T-helper 2 cell treated with Interferon-gamma antibody and Interleukin-4, amounts not matched to agents 100 ng/mL and 5 ng/mL, for 36 hours (primary cell): Measurements from ENCODE around the gene CCDC89. TPM values are rescaled to one million over a fixed set of nuclear protein-coding genes. Genes with fewer than 3 reads are reported as not detected.
"Not testable (repeated sequence)": the region's sequence is repeated elsewhere in the genome, so short reads cannot be mapped to it uniquely, and the experiment has no call there.

ENCODE experiments used
- intact Hi-C: fragments of 100-400 bp; cut with micrococcal nuclease; formaldehyde crosslinking; loops from one replicate; pipeline ENCODE4 v1.15.1; 2023
- total RNA-seq: library from RNA; stranded (reverse); gene quantifications from 2 replicates; pipeline ENCODE4 v1.2.3, GENCODE V29; 2022

Gene CCDC89
- total RNA-seq, 1 donor from 2014 or later, result 0.43 TPM

- intact Hi-C loops, result not testable (repeated sequence)
These were observed 31.7 kb downstream of the CCDC89 start for GRCh38 chr11:85654343-85654742.

- intact Hi-C loops, result loop anchor here (1.0 kb wide), 1 partner anchor 9 kb away; no protein-coding TSS in a partner anchor
These were observed 33.1 kb downstream of the CCDC89 start for GRCh38 chr11:85652786-85653447.

GRCh38 chr11:85651118-85651517, 34.9 kb downstream of the CCDC89 start:
- intact Hi-C loops, result no loop called here

GRCh38 chr11:85647604-85648299, 38.2 kb downstream of the CCDC89 start, which contains the start of gene TMEM126A:
TSS of gene TMEM126A (plus strand) at chr11:85647967. CDS start at chr11:85650256, 2,289 bp downstream.
- intact Hi-C loops, result loop anchor here (1.0 to 5.0 kb wide), 5 partner anchors 17 to 600 kb away; partner anchors contain the start of genes PICALM and TMEM126B

- intact Hi-C loops, result loop anchor here (1.0 to 5.0 kb wide), 5 partner anchors 17 to 600 kb away; partner anchors contain the start of genes PICALM and TMEM126B
These were observed 38.9 kb downstream of the CCDC89 start for GRCh38 chr11:85647078-85647477.

- intact Hi-C loops, result no loop called here
These were observed 42.8 kb downstream of the CCDC89 start for GRCh38 chr11:85643191-85643614.

GRCh38 chr11:85634747-85635146, 51.2 kb downstream of the CCDC89 start:
- intact Hi-C loops, result no loop called here

Other genes with a start within 250 kb of the CCDC89 start
- gene DLG2, start 58.9 kb downstream of the CCDC89 start, total RNA-seq, result 0.61 and 1.0 TPM in 2 replicates
- gene TMEM126B, start 57.6 kb downstream of the CCDC89 start, total RNA-seq, result 48.2 and 52.5 TPM in 2 replicates
- gene TMEM126A, start 38.2 kb downstream of the CCDC89 start, total RNA-seq, result 37.9 and 41.5 TPM in 2 replicates
- 53.5 and 55.9 TPM in 2 replicates for gene CREBZF, start 21.1 kb downstream of the CCDC89 start, total RNA-seq
- 29.0 and 29.8 TPM in 2 replicates for gene SYTL2, start 124.9 kb upstream of the CCDC89 start, total RNA-seq
- gene CCDC83, start 169.2 kb upstream of the CCDC89 start, total RNA-seq, result not detected in 2 replicates